Endothelial cell of umbilical vein (primary cell): Measurements from ENCODE around the gene OSBPL1A. TPM values are rescaled to one million over a fixed set of nuclear protein-coding genes. Genes with fewer than 3 reads are reported as not detected.

Experiments
- BruUV-seq: library from RNA; stranded (reverse); fragments of 400-500 nt; replicated peaks from 2 replicates; lab custom pipeline; 2021; lab: Mats Ljungman, UMichigan
- CTCF ChIA-PET: fragments of 300-600, 350-600 bp; sonication (Branson Sonifier 250); formaldehyde crosslinking; loops from one replicate; lab custom pipeline; 2021; ENCODE audit warnings: antibody characterized with exemption, inconsistent platforms; lab: Charles Lee
- POLR2A ChIA-PET: fragments of 300-600, 350-600 bp; sonication (Branson Sonifier 250); formaldehyde crosslinking; loops from one replicate; lab custom pipeline; 2021; ENCODE audit warnings: antibody characterized with exemption, inconsistent platforms; lab: Charles Lee
- DNase-seq: peaks from one replicate; pipeline ENCODE4 v3.0.0-alpha.2; 2011; ENCODE audit warnings: low read depth, low spot score
- FAIRE-seq: peaks from 2 replicates; lab custom pipeline; 2011; peaks lifted over from hg19 to GRCh38; lab: Jason Lieb, UNC
- H2AFZ ChIP-seq: 2 replicates; pipeline ENCODE4 v1.6.0; 2012; ENCODE audit warnings: low read depth, low read length, control low read depth, inconsistent platforms
- H3K27ac ChIP-seq: 2 replicates; pipeline ENCODE4 v1.5.1; 2011; ENCODE audit warnings: low read depth, mild to moderate bottlenecking, control low read depth, low read length, moderate library complexity; ENCODE audit not compliant: insufficient read depth
- H3K27me3 ChIP-seq, 2 experiments: 2 replicates each; pipeline versions ENCODE4 v1.6.0 to v1.6.1; 2011; ENCODE audit warnings: low read length in 2 of 2, mixed read lengths in 1 of 2; ENCODE audit not compliant: control insufficient read depth in 2 of 2, insufficient read depth in 2 of 2
- H3K36me3 ChIP-seq, 2 experiments: 2 replicates in 1 of 2; 3 replicates in 1 of 2; pipeline ENCODE4 v1.5.1; 2011; ENCODE audit warnings: low read length in 2 of 2, mild to moderate bottlenecking in 1 of 2, moderate library complexity in 1 of 2; ENCODE audit not compliant: control insufficient read depth in 2 of 2, insufficient read depth in 2 of 2; ENCODE audit errors: extremely low read depth in 1 of 2
- H3K4me1 ChIP-seq: 3 replicates; pipeline ENCODE4 v1.5.1; 2011; ENCODE audit warnings: mild to moderate bottlenecking, low read length; ENCODE audit not compliant: control insufficient read depth, insufficient read depth; ENCODE audit errors: extremely low read depth
- H3K4me2 ChIP-seq: 2 replicates; pipeline ENCODE4 v1.6.1; 2011; ENCODE audit warnings: low read length, control low read depth, mixed read lengths; ENCODE audit not compliant: insufficient read depth
- H3K4me3 ChIP-seq, 3 experiments: fragments of 200-600 bp in 1 of 3; sonication (generic), shearing (Covaris generic) in 1 of 3; replicated peaks in 1 of 3; 2 replicates each; pipeline ENCODE4 v1.5.1; 2011 to 2016; ENCODE audit warnings: control low read depth in 3 of 3, low read length in 3 of 3, mild to moderate bottlenecking in 2 of 3, inconsistent platforms in 1 of 3, low read depth in 1 of 3, moderate library complexity in 1 of 3; ENCODE audit not compliant: insufficient read depth in 1 of 3
- H3K79me2 ChIP-seq: 2 replicates; pipeline ENCODE4 v1.6.0; 2012; ENCODE audit warnings: low read length, inconsistent platforms; ENCODE audit not compliant: control insufficient read depth, insufficient read depth
- H3K9ac ChIP-seq: replicated peaks from 2 replicates; pipeline ENCODE3; 2011; ENCODE audit warnings: low read length, control low read depth; ENCODE audit not compliant: insufficient read depth; ENCODE audit errors: extremely low read depth
- H3K9me1 ChIP-seq: replicated peaks from 3 replicates; pipeline ENCODE4 v1.6.0; 2011; ENCODE audit warnings: mild to moderate bottlenecking, low read length; ENCODE audit not compliant: control insufficient read depth, insufficient read depth; ENCODE audit errors: extremely low read depth
- H3K9me3 ChIP-seq: replicated peaks from 2 replicates; pipeline ENCODE4 v1.5.1; 2012; ENCODE audit warnings: low read length, inconsistent platforms; ENCODE audit not compliant: control insufficient read depth, insufficient read depth
- H4K20me1 ChIP-seq: replicated peaks from 2 replicates; pipeline ENCODE3; 2011; ENCODE audit warnings: mild to moderate bottlenecking, low read length; ENCODE audit not compliant: control insufficient read depth, insufficient read depth; ENCODE audit errors: extremely low read depth
- CTCF ChIP-seq, 2 donors: IDR thresholded peaks; 1 replicate in 1 of 2; 2 replicates in 1 of 2; pipeline ENCODE4 v1.5.1; 2011; ENCODE audit warnings: low read length in 2 of 2, mild to moderate bottlenecking in 2 of 2, moderate library complexity in 2 of 2, control low read depth in 1 of 2, inconsistent platforms in 1 of 2, low read depth in 1 of 2; ENCODE audit not compliant: insufficient read depth in 1 of 2; ENCODE audit errors: extremely low read depth in 1 of 2
- EZH2 ChIP-seq: IDR thresholded peaks from 2 replicates; pipeline ENCODE4 v1.6.1; 2012; ENCODE audit warnings: borderline replicate concordance, low read depth, mild to moderate bottlenecking, moderate library complexity, low read length, inconsistent platforms; ENCODE audit not compliant: severe bottlenecking
- FOS ChIP-seq: IDR thresholded peaks from 2 replicates; pipeline ENCODE4 v1.6.1; 2011; ENCODE audit warnings: mild to moderate bottlenecking, low read length, moderate library complexity, borderline replicate concordance; ENCODE audit not compliant: insufficient read depth
- GATA2 ChIP-seq: IDR thresholded peaks from 2 replicates; pipeline ENCODE4 v1.7.0; 2011; ENCODE audit warnings: low read depth, mild to moderate bottlenecking, moderate library complexity, mixed read lengths, low read length; ENCODE audit not compliant: insufficient read length, insufficient read depth
- JUN ChIP-seq: IDR thresholded peaks from 2 replicates; pipeline ENCODE4 v1.6.1; 2011; ENCODE audit warnings: borderline replicate concordance, low read depth; ENCODE audit not compliant: insufficient read length, insufficient read depth
- MAX ChIP-seq: IDR thresholded peaks from 2 replicates; pipeline ENCODE4 v1.6.1; 2011; ENCODE audit not compliant: insufficient read depth, insufficient read length
- MYC ChIP-seq: IDR thresholded peaks from one replicate; pipeline ENCODE4 v1.6.1; 2011; ENCODE audit warnings: mild to moderate bottlenecking, low read depth, low read length
- POLR2A ChIP-seq: IDR thresholded peaks from 2 replicates; pipeline ENCODE4 v1.6.1; 2012; ENCODE audit warnings: low read depth, mild to moderate bottlenecking, control low read depth, low read length
- POLR2AphosphoS5 ChIP-seq: IDR thresholded peaks from 2 replicates; pipeline ENCODE4 v1.6.1; 2012; ENCODE audit warnings: low read depth, mild to moderate bottlenecking, control low read depth, low read length, moderate library complexity; ENCODE audit not compliant: insufficient read depth
- dilution Hi-C: fragments of 300-500 bp; cut with MboI; formaldehyde crosslinking; loops from one replicate; pipeline ENCODE4 v1.15.0; 2019; ENCODE audit warnings: low sequenced_read_pairs; ENCODE audit not compliant: extremely low pct_ligation_motif_present
- intact Hi-C: fragments of 100-400 bp; cut with micrococcal nuclease; formaldehyde crosslinking; loops from one replicate; pipeline ENCODE4 v1.10.0; 2022
- polyA plus RNA-seq, 4 experiments: library from polyadenylated mRNA; depleted of rRNA in 3 of 4; stranded (reverse) in 3 of 4; unstranded in 1 of 4; fragments of >200 nt; gene quantifications; 2 replicates each; pipeline versions ENCODE4 v1.2.1 to v1.2.3, GENCODE V29; 2011 to 2012; ENCODE audit warnings: missing spikeins in 1 of 4
- total RNA-seq: library from RNA; stranded (reverse); gene quantifications from 2 replicates; pipeline ENCODE4 v1.2.3, GENCODE V29; 2021

OSBPL1A gene
- total and polyA plus RNA-seq, 2 donors (not counting 3 experiments of a cell fraction or from before 2014, with no cell fraction given): 6.4 to 16.5 TPM

- POLR2A ChIA-PET: no interaction called here
- CTCF ChIA-PET: interaction anchor here (2.3 kb wide), 1 partner anchor 90 kb away, joined by 8 read pairs; no protein-coding TSS in a partner anchor
- intact Hi-C loops: no loop called here
Measured at GRCh38 chr18:24266131-24266530, 131.5 kb downstream of the OSBPL1A start.

More at GRCh38 chr18:24266131-24266530, 131.5 kb downstream of the OSBPL1A start:
- Histone ChIP-seq H3K79me2 (no peaks in the 10 kb centered on the region), H3K4me1 (peaks cover 1% of the 10 kb centered on the region), H3K9me3 (no peaks in the 10 kb centered on the region), H4K20me1 (no peaks in the 10 kb centered on the region), H3K4me2 (no peak overlapping the region), H3K9me1 (peaks cover 2% of the 10 kb centered on the region), H3K27ac (no peak overlapping the region), H3K4me3 (no peak overlapping the region), H2AFZ (no peak overlapping the region), H3K9ac (no peak overlapping the region), H3K36me3 (no peaks in the 10 kb centered on the region), H3K27me3 (no peaks in the 10 kb centered on the region)
- DNase-seq: no peak
- BruUV-seq: no TSS peak
- dilution Hi-C loops: no loop called here
- no peak for FAIRE-seq
- TF ChIP-seq GATA2 (no peak), CTCF (IDR thresholded peaks at IDR 0.05; ENCODE audit: extremely low read depth in 1 of 2, insufficient read depth in 1 of 2, low read depth in 1 of 2, low read length in 2 of 2) (no peak), MAX (no peak), POLR2AphosphoS5 (no peak), EZH2 (no peak), MYC (no peak), POLR2A (no peak), FOS (no peak), JUN (no peak)
